WTC11 (cell line): ENCODE data around the gene P4HTM. TPM values are rescaled to one million over a fixed set of nuclear protein-coding genes. Genes with fewer than 3 reads are reported as not detected.
A peak's percentile ranks its signal among the peaks of the same experiment; 100 is the strongest.

Source experiments
- ATAC-seq: fragments of 200-7000 bp; cut with Tn5 transposase; 2 replicates; pipeline ENCODE4 v1.10.0; 2021; ENCODE audit warnings: mild to moderate bottlenecking, moderate library complexity
- CTCF ChIA-PET: fragments of 300-600 bp; sonication (Branson Sonifier 250); formaldehyde crosslinking; loops from one replicate; lab custom pipeline; 2021; ENCODE audit warnings: antibody characterized with exemption; lab: Charles Lee
- POLR2A ChIA-PET: fragments of 350-600 bp; sonication (Branson Sonifier 250); formaldehyde crosslinking; loops from one replicate; lab custom pipeline; 2021; ENCODE audit warnings: antibody characterized with exemption; lab: Charles Lee
- DNase-seq: peaks from one replicate; pipeline ENCODE4 v3.0.0; 2021; ENCODE audit warnings: low spot score
- H3K27ac Mint-ChIP-seq: 2 replicates; pipeline ENCODE4 v1.8.0; 2021; ENCODE audit warnings: mixed read lengths
- H3K27me3 Mint-ChIP-seq: 2 replicates; pipeline ENCODE4 v1.8.0; 2021; ENCODE audit warnings: low read depth, mild to moderate bottlenecking, moderate library complexity, mixed read lengths
- H3K36me3 Mint-ChIP-seq: 2 replicates; pipeline ENCODE4 v1.8.0; 2021; ENCODE audit warnings: mixed read lengths
- H3K4me1 Mint-ChIP-seq: 2 replicates; pipeline ENCODE4 v1.8.0; 2022; ENCODE audit warnings: mixed read lengths
- H3K4me3 Mint-ChIP-seq: 2 replicates; pipeline ENCODE4 v1.8.0; 2021; ENCODE audit warnings: mild to moderate bottlenecking, moderate library complexity, mixed read lengths
- H3K9me3 Mint-ChIP-seq: 2 replicates; pipeline ENCODE4 v1.8.0; 2021; ENCODE audit warnings: mixed read lengths
- ATF2 ChIP-seq: sonication (generic); formaldehyde crosslinking; IDR thresholded peaks from 2 replicates; pipeline ENCODE4 v1.8.1; 2022; ENCODE audit warnings: low read depth, missing genetic modification reagents, borderline replicate concordance
- CREB1 ChIP-seq: sonication (generic); formaldehyde crosslinking; IDR thresholded peaks from 2 replicates; pipeline ENCODE4 v1.8.0; 2023; ENCODE audit warnings: mild to moderate bottlenecking, missing genetic modification reagents
- CTCF ChIP-seq: fragments of 200-600 bp; IDR thresholded peaks from 2 replicates; pipeline ENCODE4 v1.8.0; 2022; ENCODE audit warnings: antibody characterized with exemption
- E2F1 ChIP-seq: sonication (generic); formaldehyde crosslinking; IDR thresholded peaks from 2 replicates; pipeline ENCODE4 v1.8.0; 2022; ENCODE audit warnings: mild to moderate bottlenecking, missing genetic modification reagents
- E2F4 ChIP-seq: sonication (generic); formaldehyde crosslinking; IDR thresholded peaks from 2 replicates; pipeline ENCODE4 v1.8.1; 2022; ENCODE audit warnings: low read depth, mild to moderate bottlenecking, moderate library complexity, missing genetic modification reagents, borderline replicate concordance
- E2F5 ChIP-seq: sonication (generic); formaldehyde crosslinking; IDR thresholded peaks from 2 replicates; pipeline ENCODE4 v1.8.1; 2022; ENCODE audit warnings: mild to moderate bottlenecking, moderate library complexity, missing genetic modification reagents
- ERG ChIP-seq: fragments of 250-450 bp; sonication (Bioruptor Pico); IDR thresholded peaks from 2 replicates; pipeline ENCODE4 v1.8.0; 2021; ENCODE audit warnings: mild to moderate bottlenecking
- HMGXB4 ChIP-seq: sonication (generic); formaldehyde crosslinking; IDR thresholded peaks from 2 replicates; pipeline ENCODE4 v1.8.1; 2023; ENCODE audit warnings: mild to moderate bottlenecking, moderate library complexity, missing genetic modification reagents
- JAZF1 ChIP-seq: fragments of 250-450 bp; sonication (Bioruptor Pico); IDR thresholded peaks from 2 replicates; pipeline ENCODE4 v1.9.0; 2021; ENCODE audit warnings: moderate library complexity, mild to moderate bottlenecking, inconsistent platforms
- MAX ChIP-seq: sonication (generic); formaldehyde crosslinking; IDR thresholded peaks from 2 replicates; pipeline ENCODE4 v1.8.0; 2022; ENCODE audit warnings: mild to moderate bottlenecking, missing genetic modification reagents
- MYBL2 ChIP-seq: sonication (generic); formaldehyde crosslinking; IDR thresholded peaks from 2 replicates; pipeline ENCODE4 v1.8.1; 2023; ENCODE audit warnings: mild to moderate bottlenecking, moderate library complexity, missing genetic modification reagents
- NR3C1 ChIP-seq: sonication (generic); formaldehyde crosslinking; conservative IDR thresholded peaks from 2 replicates; pipeline ENCODE4 v1.8.1; 2023; ENCODE audit warnings: low read depth, mild to moderate bottlenecking, missing genetic modification reagents
- SMAD3 ChIP-seq: sonication (generic); formaldehyde crosslinking; IDR thresholded peaks from 2 replicates; pipeline ENCODE4 v1.8.0; 2022; ENCODE audit warnings: missing genetic modification reagents, mild to moderate bottlenecking, borderline replicate concordance
- SOX15 ChIP-seq: fragments of 250-450 bp; sonication (Bioruptor Pico); IDR thresholded peaks from 2 replicates; pipeline ENCODE4 v1.9.0; 2021; ENCODE audit warnings: mild to moderate bottlenecking
- SP1 ChIP-seq: sonication (generic); formaldehyde crosslinking; conservative IDR thresholded peaks from 2 replicates; pipeline ENCODE4 v1.8.1; 2022; ENCODE audit warnings: missing genetic modification reagents
- TP53 ChIP-seq: sonication (generic); formaldehyde crosslinking; IDR thresholded peaks from 2 replicates; pipeline ENCODE4 v1.8.1; 2023; ENCODE audit warnings: mild to moderate bottlenecking, missing genetic modification reagents
- ZNF121 ChIP-seq: sonication (generic); formaldehyde crosslinking; IDR thresholded peaks from 2 replicates; pipeline ENCODE4 v1.8.0; 2023; ENCODE audit warnings: missing genetic modification reagents
- ZNF416 ChIP-seq: fragments of 250-450 bp; sonication (Bioruptor Pico); IDR thresholded peaks from 2 replicates; pipeline ENCODE4 v1.9.0; 2021; ENCODE audit warnings: mild to moderate bottlenecking, inconsistent platforms
- ZNF512 ChIP-seq: sonication (generic); formaldehyde crosslinking; IDR thresholded peaks from 2 replicates; pipeline ENCODE4 v1.8.1; 2022; ENCODE audit warnings: missing genetic modification reagents, borderline replicate concordance
- ZSCAN18 ChIP-seq: fragments of 250-450 bp; sonication (Bioruptor Pico); IDR thresholded peaks from 2 replicates; pipeline ENCODE4 v2.1.2; 2022; ENCODE audit warnings: mild to moderate bottlenecking, moderate library complexity
- total RNA-seq: library from RNA; stranded (reverse); gene quantifications from 3 replicates; pipeline ENCODE4 v1.2.3, GENCODE V29; 2021

Gene P4HTM
- total RNA-seq, 1 experiment from 2014 or later = 21.9 TPM

- peak; percentile 79 for TF ChIP-seq HMGXB4 (CRISPR knock-in tag)
- TF ChIP-seq SOX15 (CRISPR knock-in tag) = no peak
- no peak for TF ChIP-seq ATF2 (CRISPR knock-in tag)
- peak; percentile 61; the same call in 1 of the 2 replicates for TF ChIP-seq CREB1 (CRISPR knock-in tag)
- TF ChIP-seq MAX (CRISPR knock-in tag) = no peak
- peak; percentile 34; the same call in 1 of the 2 replicates for TF ChIP-seq E2F5 (CRISPR knock-in tag)
- no peak for TF ChIP-seq ERG
- no peak for TF ChIP-seq MYBL2 (CRISPR knock-in tag)
- no peak for TF ChIP-seq ZNF512 (CRISPR knock-in tag)
- TF ChIP-seq SP1 (CRISPR knock-in tag) = 0 out of 2 replicates have a peak, but pooled peaks have one; percentile 11
- no peak; the same call in 1 of the 2 replicates for TF ChIP-seq TP53 (CRISPR knock-in tag)
- no peak for TF ChIP-seq SMAD3
- TF ChIP-seq ZNF121 (CRISPR knock-in tag) = no peak
These were observed at the start of gene P4HTM (continued) for GRCh38 chr3:48989796-48990635.

GRCh38 chr3:48945432-48945831 lies 44.6 kb upstream of the P4HTM start:
- ChIA-PET POLR2A (no interaction called here), CTCF (interaction anchor here (0.9 kb wide), 1 partner anchor 13 kb away, joined by 3 read pairs; no protein-coding TSS in a partner anchor)
- no peak for DNase-seq
- peaks cover 6% of the 10 kb centered on the region for H3K4me1 Mint-ChIP-seq
- peaks cover 2% of the 10 kb centered on the region; the same call in 1 of the 2 replicates for H3K36me3 Mint-ChIP-seq
- no peaks in the 10 kb centered on the region for H3K27me3 Mint-ChIP-seq
- peak overlapping the region; percentile 34 for H3K27ac Mint-ChIP-seq
- H3K4me3 Mint-ChIP-seq = no peak overlapping the region
- no peak for ATAC-seq
- H3K9me3 Mint-ChIP-seq = no peaks in the 10 kb centered on the region
- TF ChIP-seq CTCF = no peak
- TF ChIP-seq ZNF416 (CRISPR knock-in tag) = no peak
- no peak for TF ChIP-seq E2F4 (CRISPR knock-in tag)
- no peak for TF ChIP-seq ZNF512 (CRISPR knock-in tag)
- no peak for TF ChIP-seq NR3C1
- no peak for TF ChIP-seq JAZF1 (CRISPR knock-in tag)
- TF ChIP-seq E2F1 (CRISPR knock-in tag) = no peak
- TF ChIP-seq ZSCAN18 (CRISPR knock-in tag) = no peak
